DOHH2 (cell line): ENCODE results near the gene UBAC2.

Experiments
- EZH2phosphoT487 ChIP-seq: fragments of 200-600 bp; sonication (generic); IDR thresholded peaks from 2 replicates; pipeline ENCODE4 v1.6.1; 2017; ENCODE audit warnings: borderline replicate concordance, mild to moderate bottlenecking, antibody characterized with exemption, low read length, moderate library complexity, mixed read lengths
- TF ChIP-seq, protein P1 (sequence below): fragments of 200-600 bp; sonication (generic); IDR thresholded peaks from one replicate; pipeline ENCODE4 v1.5.1; 2014; ENCODE audit warnings: antibody characterized with exemption, mild to moderate bottlenecking, low read depth, low read length; ENCODE audit not compliant: poor library complexity, severe bottlenecking

DNA sequence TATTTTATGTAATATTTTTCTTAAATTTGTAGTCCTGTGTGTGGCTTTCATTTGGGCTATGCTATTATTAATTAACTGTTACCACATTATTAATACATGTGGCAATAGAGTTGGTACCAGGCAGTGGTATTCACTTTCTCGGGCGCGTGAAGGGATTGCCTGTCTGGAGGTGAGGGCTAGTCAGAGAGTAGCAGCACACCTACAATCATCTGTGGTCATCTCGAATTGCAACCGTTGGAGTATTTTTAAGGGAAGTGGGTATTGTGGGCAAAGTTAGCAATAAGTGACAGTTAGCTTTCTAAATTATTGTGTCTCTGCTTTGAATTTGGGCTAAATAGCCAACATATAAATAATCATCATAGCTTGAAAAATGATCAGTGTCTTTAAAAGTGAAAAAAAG is 77.5 kb downstream of the UBAC2 start:
- TF ChIP-seq, protein P1, sequence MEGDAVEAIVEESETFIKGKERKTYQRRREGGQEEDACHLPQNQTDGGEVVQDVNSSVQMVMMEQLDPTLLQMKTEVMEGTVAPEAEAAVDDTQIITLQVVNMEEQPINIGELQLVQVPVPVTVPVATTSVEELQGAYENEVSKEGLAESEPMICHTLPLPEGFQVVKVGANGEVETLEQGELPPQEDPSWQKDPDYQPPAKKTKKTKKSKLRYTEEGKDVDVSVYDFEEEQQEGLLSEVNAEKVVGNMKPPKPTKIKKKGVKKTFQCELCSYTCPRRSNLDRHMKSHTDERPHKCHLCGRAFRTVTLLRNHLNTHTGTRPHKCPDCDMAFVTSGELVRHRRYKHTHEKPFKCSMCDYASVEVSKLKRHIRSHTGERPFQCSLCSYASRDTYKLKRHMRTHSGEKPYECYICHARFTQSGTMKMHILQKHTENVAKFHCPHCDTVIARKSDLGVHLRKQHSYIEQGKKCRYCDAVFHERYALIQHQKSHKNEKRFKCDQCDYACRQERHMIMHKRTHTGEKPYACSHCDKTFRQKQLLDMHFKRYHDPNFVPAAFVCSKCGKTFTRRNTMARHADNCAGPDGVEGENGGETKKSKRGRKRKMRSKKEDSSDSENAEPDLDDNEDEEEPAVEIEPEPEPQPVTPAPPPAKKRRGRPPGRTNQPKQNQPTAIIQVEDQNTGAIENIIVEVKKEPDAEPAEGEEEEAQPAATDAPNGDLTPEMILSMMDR: no peak
- TF ChIP-seq EZH2phosphoT487: no peak
